WTC11 (cell line): ENCODE results near the gene TGM2.

Experiments
- CTCF ChIP-seq: fragments of 200-600 bp; IDR thresholded peaks from 2 replicates; pipeline ENCODE4 v1.8.0; 2022; ENCODE audit warnings: antibody characterized with exemption
- ZNF138 ChIP-seq: sonication (generic); formaldehyde crosslinking; conservative IDR thresholded peaks from 2 replicates; pipeline ENCODE4 v1.8.1; 2022; ENCODE audit warnings: mild to moderate bottlenecking, moderate library complexity, missing genetic modification reagents

- TF ChIP-seq CTCF, result no peak
- no peak for TF ChIP-seq ZNF138 (CRISPR knock-in tag)
These were observed 13.0 kb upstream of the TGM2 start for GRCh38 chr20:38178065-38178491.
